NCI-H226 (cell line): Measurements from ENCODE around the gene CNOT6.
"Not testable (repeated sequence)": the region's sequence is repeated elsewhere in the genome, so short reads cannot be mapped to it uniquely, and the experiment has no call there.

Experiments used
- DNase-seq: peaks from one replicate; pipeline ENCODE4 v3.0.0-alpha.2; 2015

CNOT6 gene

GRCh38 chr5:180471866-180472265 is 22.3 kb upstream of the CNOT6 start:
- DNase-seq: no peak

- no peak for DNase-seq
Observed at GRCh38 chr5:180472269-180472668, 21.9 kb upstream of the CNOT6 start.

GRCh38 chr5:180473386-180473785 is 20.8 kb upstream of the CNOT6 start:
- not testable (repeated sequence) for DNase-seq

- DNase-seq: no peak
Observed at GRCh38 chr5:180474569-180474968, 19.6 kb upstream of the CNOT6 start.

GRCh38 chr5:180475969-180476524 is 18.1 kb upstream of the CNOT6 start:
- DNase-seq: not testable (repeated sequence)

GRCh38 chr5:180484813-180485212 is 9.4 kb upstream of the CNOT6 start:
- DNase-seq: no peak

GRCh38 chr5:180486636-180487149 is 7.5 kb upstream of the CNOT6 start:
- DNase-seq: no peak

- no peak for DNase-seq
Observed at GRCh38 chr5:180487556-180487955, 6.6 kb upstream of the CNOT6 start.

GRCh38 chr5:180491496-180491895 is 2.7 kb upstream of the CNOT6 start:
- DNase-seq: no peak

- no peak for DNase-seq
Observed at GRCh38 chr5:180492226-180492903, 1.8 kb upstream of the CNOT6 start.

GRCh38 chr5:180494510-180495181 is 467 bp downstream of the CNOT6 start:
- DNase-seq: peak; percentile 17

GRCh38 chr5:180495292-180495691 is 1.1 kb downstream of the CNOT6 start:
- no peak for DNase-seq

GRCh38 chr5:180495991-180496741 is 2.0 kb downstream of the CNOT6 start:
- no peak for DNase-seq

GRCh38 chr5:180496806-180497205 is 2.6 kb downstream of the CNOT6 start:
- DNase-seq: not testable (repeated sequence)

GRCh38 chr5:180497865-180498264 is 3.7 kb downstream of the CNOT6 start:
- DNase-seq: not testable (repeated sequence)

- DNase-seq: no peak
Observed at GRCh38 chr5:180498378-180498777, 4.2 kb downstream of the CNOT6 start.

- DNase-seq: no peak
Observed at GRCh38 chr5:180499684-180500083, 5.5 kb downstream of the CNOT6 start.

GRCh38 chr5:180500300-180500699 is 6.1 kb downstream of the CNOT6 start:
- not testable (repeated sequence) for DNase-seq

GRCh38 chr5:180507661-180508060 is 13.5 kb downstream of the CNOT6 start:
- DNase-seq: no peak

GRCh38 chr5:180515294-180515693 is 21.1 kb downstream of the CNOT6 start:
- no peak for DNase-seq

- not testable (repeated sequence) for DNase-seq
Observed at GRCh38 chr5:180515974-180516373, 21.8 kb downstream of the CNOT6 start.

- no peak for DNase-seq
Observed at GRCh38 chr5:180516440-180516839, 22.3 kb downstream of the CNOT6 start.

GRCh38 chr5:180519098-180519497 is 24.9 kb downstream of the CNOT6 start:
- peak; percentile 24 for DNase-seq
